Kidney epithelial cell (primary cell): Measurements from ENCODE around the gene BANP. TPM values are rescaled to one million over a fixed set of nuclear protein-coding genes. Genes with fewer than 3 reads are reported as not detected.

ENCODE experiments used
- DNase-seq: peaks from one replicate; pipeline ENCODE4 v3.0.0-alpha.2; 2010; ENCODE audit warnings: low read depth
- H3K27me3 ChIP-seq: 2 replicates; pipeline ENCODE4 v1.6.0; 2011; ENCODE audit warnings: low read length; ENCODE audit not compliant: control insufficient read depth, insufficient read depth
- H3K36me3 ChIP-seq: 2 replicates; pipeline ENCODE4 v1.5.1; 2011; ENCODE audit warnings: low read length; ENCODE audit not compliant: control insufficient read depth, insufficient read depth
- H3K4me3 ChIP-seq: 2 replicates; pipeline ENCODE4 v1.5.1; 2011; ENCODE audit warnings: low read depth, mild to moderate bottlenecking, control low read depth, low read length
- CTCF ChIP-seq: IDR thresholded peaks from 2 replicates; pipeline ENCODE4 v1.5.1; 2011; ENCODE audit warnings: mild to moderate bottlenecking, moderate library complexity, low read length, control low read depth, inconsistent platforms; ENCODE audit not compliant: insufficient read depth, poor library complexity, severe bottlenecking
- total RNA-seq: library from RNA; depleted of rRNA; stranded (reverse); fragments of >200 nt; gene quantifications from 2 replicates; pipeline ENCODE4 v1.2.3, GENCODE V29; 2015

BANP gene
- total RNA-seq, 1 donor from 2014 or later: 25.9 TPM

DNA sequence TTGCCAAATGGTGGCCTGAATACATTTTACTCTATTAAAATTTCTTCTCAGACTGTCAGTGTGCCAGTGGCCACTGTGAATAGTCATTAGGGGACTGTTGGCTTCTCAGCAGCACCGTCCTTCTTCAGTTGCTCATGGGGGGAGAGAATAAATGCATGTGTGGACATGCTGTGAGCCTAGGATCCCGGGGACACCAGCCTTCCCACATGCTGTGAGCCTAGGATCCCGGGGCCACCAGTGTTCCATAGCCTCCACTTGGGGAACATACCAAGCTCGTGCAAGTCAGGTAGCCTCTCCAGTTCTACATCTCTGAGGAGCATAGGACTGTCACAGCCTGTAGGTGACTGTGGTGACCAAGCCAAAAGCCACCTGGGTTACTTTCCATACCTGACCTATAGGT is 51.5 kb downstream of the BANP start:
- TF ChIP-seq CTCF: no peak
- no peak for DNase-seq
- Histone ChIP-seq H3K27me3 (no peaks in the 10 kb centered on the region), H3K4me3 (no peak overlapping the region), H3K36me3 (no peaks in the 10 kb centered on the region)

DNA sequence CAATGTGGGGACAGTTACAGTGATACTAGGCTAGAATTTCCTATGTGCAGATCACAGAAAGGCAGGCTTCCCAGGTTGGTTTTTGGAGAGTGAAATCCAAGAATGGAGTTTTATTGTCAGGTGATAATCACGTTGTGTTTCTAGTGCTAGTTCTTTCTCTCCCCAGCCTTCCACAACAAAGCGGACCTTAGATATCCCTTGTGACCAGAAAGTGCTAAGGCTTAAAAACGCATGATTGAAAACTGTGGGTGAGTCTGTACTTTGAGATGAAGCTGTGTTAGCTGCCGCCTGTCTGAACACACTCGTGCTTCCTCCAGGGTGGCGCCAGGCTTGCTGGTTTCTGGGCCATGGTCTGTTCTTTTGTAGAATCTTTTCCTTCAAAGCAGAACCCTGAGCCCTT is 52.1 kb downstream of the BANP start:
- no peaks in the 10 kb centered on the region for H3K36me3 ChIP-seq
- TF ChIP-seq CTCF: no peak
- no peaks in the 10 kb centered on the region for H3K27me3 ChIP-seq
- no peak for DNase-seq
- no peak overlapping the region for H3K4me3 ChIP-seq

DNA sequence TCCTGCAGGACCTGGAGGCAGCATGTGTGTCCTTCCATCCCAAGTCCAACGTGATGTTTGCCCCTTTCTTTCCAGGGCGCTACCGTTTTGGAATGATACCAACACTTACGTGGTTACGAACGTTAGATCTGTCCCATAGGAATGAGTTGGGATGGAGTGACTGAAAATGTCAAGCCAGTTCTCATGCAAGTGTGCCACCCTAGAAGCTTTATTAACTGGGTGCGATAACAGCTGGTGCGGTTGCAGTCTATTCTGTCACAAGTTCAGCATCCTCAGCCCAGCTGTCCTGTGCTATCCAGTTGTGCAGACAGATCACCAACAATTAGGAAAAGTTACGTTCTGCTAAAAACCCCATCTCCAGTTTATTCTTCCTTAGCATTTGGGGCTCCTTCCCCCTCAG is 52.5 kb downstream of the BANP start:
- no peaks in the 10 kb centered on the region for H3K36me3 ChIP-seq
- no peak overlapping the region for H3K4me3 ChIP-seq
- no peak for DNase-seq
- no peak for TF ChIP-seq CTCF
- no peaks in the 10 kb centered on the region for H3K27me3 ChIP-seq

- TF ChIP-seq CTCF: no peak
- no peak overlapping the region for H3K4me3 ChIP-seq
- no peaks in the 10 kb centered on the region for H3K27me3 ChIP-seq
- H3K36me3 ChIP-seq: no peaks in the 10 kb centered on the region
- no peak for DNase-seq
Measured at GRCh38 chr16:88004391-88004790, 53.2 kb downstream of the BANP start.

DNA sequence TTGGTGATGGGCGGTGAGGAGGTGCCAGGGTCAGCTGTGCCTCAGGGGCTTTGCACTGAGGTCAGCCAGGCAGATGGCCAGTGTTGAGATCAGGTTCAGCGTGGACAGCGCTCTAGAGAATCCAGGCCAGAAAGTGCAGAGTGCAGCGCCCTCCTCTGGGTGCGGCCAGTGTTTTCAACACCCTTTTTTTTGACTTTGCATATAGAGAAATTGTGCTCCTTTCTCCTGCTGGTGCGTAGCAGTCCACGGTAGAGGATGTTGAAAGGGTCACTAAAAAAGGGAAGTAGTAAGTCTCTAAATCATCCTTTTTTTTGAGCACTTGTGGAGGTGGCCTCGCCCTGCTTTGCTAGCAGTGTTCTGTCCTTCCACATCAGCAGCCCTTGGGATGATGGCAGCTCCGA is 53.9 kb downstream of the BANP start:
- H3K4me3 ChIP-seq: no peak overlapping the region
- TF ChIP-seq CTCF: peak; percentile 28
- H3K36me3 ChIP-seq: no peaks in the 10 kb centered on the region
- DNase-seq: no peak
- no peaks in the 10 kb centered on the region for H3K27me3 ChIP-seq

- no peaks in the 10 kb centered on the region for H3K36me3 ChIP-seq
- no peak overlapping the region for H3K4me3 ChIP-seq
- no peak for DNase-seq
- no peaks in the 10 kb centered on the region for H3K27me3 ChIP-seq
- TF ChIP-seq CTCF: no peak
Measured at GRCh38 chr16:88005968-88006367, 54.7 kb downstream of the BANP start.
